Vagina (tissue), 2 donors: ENCODE measurements around the gene CUL9. TPM values are rescaled to one million over a fixed set of nuclear protein-coding genes. Genes with fewer than 3 reads are reported as not detected.

Experiments used
- DNase-seq, 2 donors: peaks; one replicate each; pipeline ENCODE4 v3.0.0-alpha.2; 2017; ENCODE audit errors: extremely low spot score in 2 of 2
- H3K27ac ChIP-seq: fragments of 200-600 bp; sonication (generic); one replicate; pipeline ENCODE4 v1.5.1; 2019
- H3K27me3 ChIP-seq: fragments of 200-600 bp; sonication (generic); one replicate; pipeline ENCODE4 v1.5.1; 2019
- H3K36me3 ChIP-seq, 2 donors: fragments of 200-600 bp; sonication (generic); one replicate each; pipeline ENCODE4 v1.5.1; 2017 to 2019
- H3K4me1 ChIP-seq: fragments of 200-600 bp; sonication (generic); one replicate; pipeline ENCODE4 v1.5.1; 2019
- H3K4me3 ChIP-seq, 2 donors: fragments of 200-600 bp; sonication (generic); 1 replicate in 1 of 2; 2 replicates in 1 of 2; pipeline ENCODE4 v1.5.1; 2016 to 2019
- H3K9me3 ChIP-seq: fragments of 200-600 bp; sonication (generic); one replicate; pipeline ENCODE4 v1.5.1; 2019
- CTCF ChIP-seq, 3 experiments: fragments of 450-650 bp in 2 of 3; fragments of 200-600 bp in 1 of 3; sonication (generic) in 1 of 3; IDR thresholded peaks; one replicate each; pipeline ENCODE4 v1.5.1; 2017 to 2019; ENCODE audit warnings: antibody characterized with exemption in 3 of 3, mild to moderate bottlenecking in 2 of 3, moderate library complexity in 2 of 3
- POLR2A ChIP-seq, 2 donors: fragments of 450-650 bp; IDR thresholded peaks; one replicate each; pipeline ENCODE4 v1.6.1; 2017; ENCODE audit warnings: antibody characterized with exemption in 2 of 2, mild to moderate bottlenecking in 2 of 2, moderate library complexity in 2 of 2
- POLR2AphosphoS5 ChIP-seq, 2 donors: sonication (generic); formaldehyde crosslinking; IDR thresholded peaks; one replicate each; pipeline ENCODE4 v1.9.0; 2017; ENCODE audit warnings: antibody characterized with exemption in 2 of 2, mild to moderate bottlenecking in 2 of 2, low read depth in 1 of 2; ENCODE audit not compliant: insufficient read depth in 1 of 2
- intact Hi-C: fragments of 100-400 bp; cut with DNase I; formaldehyde crosslinking; loops from one replicate; pipeline ENCODE4 v1.15.1; 2023
- total RNA-seq: library from RNA; depleted of rRNA; stranded (reverse); fragments of >200 nt; gene quantifications from one replicate; pipeline ENCODE4 v1.2.3, GENCODE V29; 2016

The CUL9 gene
- total RNA-seq, 1 donor from 2014 or later: 49.1 TPM

- TF ChIP-seq POLR2AphosphoS5 (IDR thresholded peaks at IDR 0.05; ENCODE audit: insufficient read depth in 1 of 2, low read depth in 1 of 2) (no peak), POLR2A (IDR thresholded peaks at IDR 0.05) (no peak), CTCF (IDR thresholded peaks at IDR 0.05) (no peak)
- Histone ChIP-seq H3K27me3 (no peaks in the 10 kb centered on the region), H3K4me3 (no peak overlapping the region), H3K36me3 (no peaks in the 10 kb centered on the region), H3K4me1 (no peaks in the 10 kb centered on the region), H3K9me3 (no peaks in the 10 kb centered on the region), H3K27ac (no peak overlapping the region)
- intact Hi-C loops: no loop called here
- no peak for DNase-seq
Observed at GRCh38 chr6:43258180-43258579, 76.2 kb downstream of the CUL9 start.

- intact Hi-C loops: no loop called here
- H3K36me3 ChIP-seq: no peaks in the 10 kb centered on the region
- TF ChIP-seq POLR2A (IDR thresholded peaks at IDR 0.05) (no peak), CTCF (IDR thresholded peaks at IDR 0.05) (no peak), POLR2AphosphoS5 (IDR thresholded peaks at IDR 0.05; ENCODE audit: insufficient read depth in 1 of 2, low read depth in 1 of 2) (no peak)
Observed at GRCh38 chr6:43258807-43259686, 77.1 kb downstream of the CUL9 start.

GRCh38 chr6:43260791-43261190, 78.8 kb downstream of the CUL9 start:
- no peaks in the 10 kb centered on the region for H3K9me3 ChIP-seq
- TF ChIP-seq POLR2AphosphoS5 (IDR thresholded peaks at IDR 0.05; ENCODE audit: insufficient read depth in 1 of 2, low read depth in 1 of 2) (no peak), POLR2A (IDR thresholded peaks at IDR 0.05) (no peak), CTCF (IDR thresholded peaks at IDR 0.05) (no peak)
- no peaks in the 10 kb centered on the region for H3K36me3 ChIP-seq
- H3K4me1 ChIP-seq: no peaks in the 10 kb centered on the region
- intact Hi-C loops: no loop called here
- no peak overlapping the region for H3K4me3 ChIP-seq
- DNase-seq: no peak
- no peaks in the 10 kb centered on the region for H3K27me3 ChIP-seq
- H3K27ac ChIP-seq: no peak overlapping the region

More at GRCh38 chr6:43258807-43259686, 77.1 kb downstream of the CUL9 start:
- H3K4me1 ChIP-seq: no peaks in the 10 kb centered on the region
- no peak for DNase-seq
- no peaks in the 10 kb centered on the region for H3K9me3 ChIP-seq
- H3K27ac ChIP-seq: no peak overlapping the region
- H3K27me3 ChIP-seq: no peaks in the 10 kb centered on the region
- no peak overlapping the region for H3K4me3 ChIP-seq

- intact Hi-C loops: no loop called here
- DNase-seq: no peak
- Histone ChIP-seq H3K4me3 (no peak overlapping the region), H3K27ac (no peak overlapping the region), H3K27me3 (no peaks in the 10 kb centered on the region), H3K9me3 (no peaks in the 10 kb centered on the region), H3K36me3 (no peaks in the 10 kb centered on the region), H3K4me1 (no peaks in the 10 kb centered on the region)
- TF ChIP-seq POLR2A (IDR thresholded peaks at IDR 0.05) (no peak), POLR2AphosphoS5 (IDR thresholded peaks at IDR 0.05; ENCODE audit: insufficient read depth in 1 of 2, low read depth in 1 of 2) (no peak), CTCF (IDR thresholded peaks at IDR 0.05) (no peak)
Observed at GRCh38 chr6:43261198-43261597, 79.2 kb downstream of the CUL9 start.
